Measurements from ENCODE around the gene KCNN1.

DNA sequence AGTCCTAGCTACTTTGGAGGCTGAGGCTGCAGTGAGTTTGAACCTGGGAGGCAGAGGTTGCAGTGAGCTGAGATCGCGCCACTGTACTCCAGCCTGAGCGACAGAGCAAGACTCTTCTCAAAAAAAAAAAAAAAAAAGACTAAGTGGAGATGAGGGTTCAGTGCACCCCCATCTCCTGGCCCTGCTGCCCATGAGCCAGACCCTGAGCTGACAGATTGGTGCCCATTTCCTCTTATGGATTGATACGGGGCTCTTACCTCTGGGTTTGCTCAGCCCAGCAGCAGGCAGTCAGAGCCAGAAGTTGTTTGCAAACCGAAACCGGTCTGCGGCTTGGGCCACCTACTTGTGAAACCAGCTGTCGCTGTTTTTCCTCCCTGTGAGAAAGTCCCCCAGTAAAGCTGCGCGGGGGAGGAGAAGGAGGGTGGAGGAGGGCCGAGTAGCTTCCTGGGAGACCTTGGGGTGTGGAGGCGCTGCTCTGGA lies 78.0 kb downstream of the KCNN1 start:
- TF ChIP-seq, protein P1, sequence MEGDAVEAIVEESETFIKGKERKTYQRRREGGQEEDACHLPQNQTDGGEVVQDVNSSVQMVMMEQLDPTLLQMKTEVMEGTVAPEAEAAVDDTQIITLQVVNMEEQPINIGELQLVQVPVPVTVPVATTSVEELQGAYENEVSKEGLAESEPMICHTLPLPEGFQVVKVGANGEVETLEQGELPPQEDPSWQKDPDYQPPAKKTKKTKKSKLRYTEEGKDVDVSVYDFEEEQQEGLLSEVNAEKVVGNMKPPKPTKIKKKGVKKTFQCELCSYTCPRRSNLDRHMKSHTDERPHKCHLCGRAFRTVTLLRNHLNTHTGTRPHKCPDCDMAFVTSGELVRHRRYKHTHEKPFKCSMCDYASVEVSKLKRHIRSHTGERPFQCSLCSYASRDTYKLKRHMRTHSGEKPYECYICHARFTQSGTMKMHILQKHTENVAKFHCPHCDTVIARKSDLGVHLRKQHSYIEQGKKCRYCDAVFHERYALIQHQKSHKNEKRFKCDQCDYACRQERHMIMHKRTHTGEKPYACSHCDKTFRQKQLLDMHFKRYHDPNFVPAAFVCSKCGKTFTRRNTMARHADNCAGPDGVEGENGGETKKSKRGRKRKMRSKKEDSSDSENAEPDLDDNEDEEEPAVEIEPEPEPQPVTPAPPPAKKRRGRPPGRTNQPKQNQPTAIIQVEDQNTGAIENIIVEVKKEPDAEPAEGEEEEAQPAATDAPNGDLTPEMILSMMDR (conservative IDR thresholded peaks at IDR 0.05; ENCODE audit: low read length) = no peak
- TF ChIP-seq EZH2phosphoT487 (IDR thresholded peaks at IDR 0.05; ENCODE audit: borderline replicate concordance) = no peak

Data from Loucy (cell line).